Activated naive CD8-positive, alpha-beta T cell treated with anti-CD3 and anti-CD28 coated beads for 36 hours (primary cell): ENCODE data around the gene MYH14. TPM values are rescaled to one million over a fixed set of nuclear protein-coding genes. Genes with fewer than 3 reads are reported as not detected.

ENCODE experiments used
- DNase-seq: peaks from one replicate; pipeline ENCODE4 v3.0.0; 2021
- H3K27ac Mint-ChIP-seq: one replicate; pipeline ENCODE4 v1.8.0; 2022; ENCODE audit warnings: mild to moderate bottlenecking, moderate library complexity, mixed read lengths
- H3K27me3 Mint-ChIP-seq: one replicate; pipeline ENCODE4 v1.8.0; 2022; ENCODE audit warnings: mild to moderate bottlenecking, mixed read lengths
- H3K36me3 Mint-ChIP-seq: one replicate; pipeline ENCODE4 v1.8.0; 2021; ENCODE audit warnings: mild to moderate bottlenecking, mixed read lengths
- H3K4me1 Mint-ChIP-seq: one replicate; pipeline ENCODE4 v1.8.0; 2021; ENCODE audit warnings: mixed read lengths
- H3K4me3 Mint-ChIP-seq: one replicate; pipeline ENCODE4 v1.8.0; 2022; ENCODE audit warnings: mild to moderate bottlenecking, moderate library complexity, mixed read lengths
- H3K9me3 Mint-ChIP-seq: one replicate; pipeline ENCODE4 v1.8.0; 2022; ENCODE audit warnings: mixed read lengths
- total RNA-seq, 2 experiments: library from RNA; stranded (reverse); gene quantifications; one replicate each; pipeline ENCODE4 v1.2.3, GENCODE V29; 2021

Gene MYH14
- not detected for total RNA-seq

DNA sequence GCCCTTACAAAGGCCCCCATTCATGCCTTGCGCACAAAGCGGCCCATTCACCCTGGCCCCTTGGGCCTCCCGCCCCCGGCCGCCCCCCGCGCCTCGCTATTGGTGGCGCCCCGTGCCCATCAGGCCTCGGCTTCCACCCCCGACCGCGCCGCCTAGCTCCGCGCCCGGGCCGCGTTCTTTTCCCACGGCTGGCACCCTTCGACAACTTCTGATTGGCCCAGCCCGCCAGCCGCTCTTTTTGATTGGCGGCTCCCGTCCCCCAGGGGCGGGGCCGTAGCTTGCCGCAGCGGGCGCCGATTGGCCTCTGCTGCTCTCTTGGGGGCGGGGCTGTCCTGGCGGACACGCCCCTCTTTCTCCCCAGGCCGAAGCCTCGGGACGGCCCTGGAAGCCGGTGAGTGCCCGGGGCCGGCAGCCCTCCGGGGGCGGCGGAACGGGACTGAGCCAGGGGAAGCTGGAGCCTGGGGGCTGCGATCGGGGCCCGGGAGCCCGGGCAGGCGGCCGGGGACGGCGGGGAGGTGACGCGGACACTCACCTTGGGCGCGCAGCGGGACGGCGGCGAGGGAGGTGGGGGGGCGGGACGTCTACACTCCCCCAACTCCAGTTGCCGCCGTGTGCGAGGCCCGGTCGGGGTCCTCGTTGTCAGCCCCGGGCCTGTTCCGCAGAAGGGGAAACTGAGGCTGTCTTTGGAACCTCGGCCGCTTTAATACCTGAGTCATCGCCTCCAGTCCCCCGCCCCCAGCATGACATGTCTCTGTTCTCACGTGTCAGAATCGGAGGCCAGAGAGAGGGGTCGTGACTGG is at the start of gene MYH14:
TSS of gene MYH14 (plus strand) at position 342 of the 800 bp plus-strand sequence. CDS start 6,744 bp downstream, outside the sequence.
- H3K36me3 Mint-ChIP-seq: no peaks in the 10 kb centered on the region
- DNase-seq: peak; percentile 24
- peaks cover 84% of the 10 kb centered on the region for H3K27me3 Mint-ChIP-seq
- H3K27ac Mint-ChIP-seq: no peak within 1 kb of the TSS
- H3K4me1 Mint-ChIP-seq: no peaks in the 10 kb centered on the region
- H3K4me3 Mint-ChIP-seq: no peak within 1 kb of the TSS
- H3K9me3 Mint-ChIP-seq: no peaks in the 10 kb centered on the region

DNA sequence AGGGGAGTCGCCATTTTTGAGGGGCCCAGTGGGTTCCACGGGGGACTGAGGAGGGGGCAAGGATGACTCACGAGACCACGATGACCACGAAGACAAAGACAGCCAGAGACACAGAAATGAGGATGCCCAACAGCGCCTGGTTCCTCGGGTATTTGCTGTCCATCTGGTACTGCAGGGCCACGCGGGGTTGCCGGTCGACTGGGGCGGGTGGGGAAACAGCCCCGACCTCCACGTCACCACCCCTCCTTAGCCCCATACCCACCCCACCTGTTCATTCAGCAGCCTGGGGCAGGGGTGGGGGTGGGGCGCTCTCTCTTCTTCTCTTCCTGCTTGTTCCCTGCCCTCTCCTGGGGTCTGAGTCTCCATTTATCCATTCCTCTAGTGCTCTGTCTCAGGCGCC is 48.9 kb upstream of the MYH14 start:
- no peak for DNase-seq
- Mint-ChIP-seq H3K9me3 (peaks cover 5% of the 10 kb centered on the region), H3K36me3 (no peaks in the 10 kb centered on the region), H3K27me3 (peaks cover 50% of the 10 kb centered on the region), H3K27ac (no peak overlapping the region), H3K4me1 (no peaks in the 10 kb centered on the region), H3K4me3 (no peak overlapping the region)

DNA sequence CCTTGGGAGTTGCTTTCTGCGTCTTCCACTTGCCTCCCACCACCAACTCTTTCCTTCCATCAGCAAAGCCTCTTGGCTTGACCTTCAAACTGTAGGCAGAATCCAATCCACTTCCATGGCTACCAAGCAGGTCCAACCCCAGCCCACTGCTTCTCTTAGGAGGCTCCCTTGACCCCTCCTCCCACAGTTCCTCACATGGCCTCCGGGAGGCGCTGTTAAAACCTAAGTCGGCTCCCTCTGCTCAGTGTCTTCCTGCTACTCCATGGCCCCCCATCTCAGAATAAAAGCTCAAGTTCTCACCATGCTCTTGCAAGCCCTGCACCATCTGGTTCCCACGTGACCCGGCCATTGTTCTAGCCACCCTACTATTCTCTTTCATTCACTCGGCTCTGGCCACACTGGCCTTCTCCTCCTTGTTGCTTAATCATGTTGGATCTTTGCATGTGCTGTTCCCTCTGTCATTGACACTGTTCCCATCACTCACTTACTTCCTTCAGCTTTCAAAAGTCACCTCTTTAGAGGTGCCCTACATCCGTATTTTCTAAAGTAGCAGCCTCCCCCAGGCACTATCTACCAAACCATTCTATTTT is 47.8 kb upstream of the MYH14 start:
- Mint-ChIP-seq H3K27ac (no peak overlapping the region), H3K4me1 (no peaks in the 10 kb centered on the region)

DNA sequence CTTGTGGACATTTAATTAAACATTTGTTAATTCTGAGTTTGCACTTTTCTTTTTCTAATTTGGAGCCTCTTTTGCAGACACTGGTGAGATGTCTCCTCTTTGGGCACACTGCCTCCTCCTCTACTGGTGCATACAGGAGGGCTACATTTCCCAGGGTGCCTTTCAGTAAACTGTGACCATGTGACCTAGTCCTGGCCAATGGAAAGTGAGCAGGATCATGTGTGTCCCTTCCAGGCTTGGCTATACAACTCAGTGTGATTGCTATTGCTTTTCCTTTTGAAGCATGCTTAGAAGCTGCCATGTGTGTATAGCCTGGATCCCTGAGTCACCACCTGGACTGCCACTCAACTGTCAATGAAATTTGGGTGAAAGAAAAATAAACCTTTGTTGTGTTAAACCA is 44.8 kb upstream of the MYH14 start:
- Mint-ChIP-seq H3K4me3 (no peak overlapping the region), H3K36me3 (no peaks in the 10 kb centered on the region), H3K27ac (no peak overlapping the region), H3K4me1 (no peaks in the 10 kb centered on the region), H3K27me3 (peaks cover 37% of the 10 kb centered on the region), H3K9me3 (peaks cover 5% of the 10 kb centered on the region)
- DNase-seq: no peak

More for the DNA sequence above, 47.8 kb upstream of the MYH14 start:
- peaks cover 5% of the 10 kb centered on the region for H3K9me3 Mint-ChIP-seq
- H3K36me3 Mint-ChIP-seq: no peaks in the 10 kb centered on the region
- no peak overlapping the region for H3K4me3 Mint-ChIP-seq
- H3K27me3 Mint-ChIP-seq: peaks cover 44% of the 10 kb centered on the region
- DNase-seq: no peak

DNA sequence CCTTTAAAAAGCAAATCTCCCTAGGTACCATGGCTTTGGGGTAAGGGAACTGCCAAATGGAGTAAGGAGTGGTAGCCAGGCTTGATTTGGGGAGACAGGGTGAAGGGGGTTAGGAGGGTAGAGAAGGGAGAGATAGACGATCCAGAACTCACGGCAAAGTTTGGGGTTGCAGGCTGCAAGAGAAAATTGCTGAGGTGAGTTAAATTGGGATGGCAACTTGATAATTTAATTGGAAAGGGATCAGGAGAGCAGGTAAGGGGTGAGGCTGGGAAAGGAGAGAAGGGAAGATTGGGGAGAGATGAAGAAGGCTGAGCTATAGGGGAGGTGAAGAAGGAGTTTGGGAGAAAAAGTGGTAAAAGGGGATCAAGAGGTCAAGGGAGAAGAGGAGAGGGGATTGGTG is 44.3 kb upstream of the MYH14 start:
- Mint-ChIP-seq H3K27me3 (peaks cover 34% of the 10 kb centered on the region), H3K36me3 (no peaks in the 10 kb centered on the region), H3K27ac (no peak overlapping the region), H3K9me3 (peaks cover 5% of the 10 kb centered on the region), H3K4me3 (no peak overlapping the region), H3K4me1 (no peaks in the 10 kb centered on the region)
- DNase-seq: no peak

DNA sequence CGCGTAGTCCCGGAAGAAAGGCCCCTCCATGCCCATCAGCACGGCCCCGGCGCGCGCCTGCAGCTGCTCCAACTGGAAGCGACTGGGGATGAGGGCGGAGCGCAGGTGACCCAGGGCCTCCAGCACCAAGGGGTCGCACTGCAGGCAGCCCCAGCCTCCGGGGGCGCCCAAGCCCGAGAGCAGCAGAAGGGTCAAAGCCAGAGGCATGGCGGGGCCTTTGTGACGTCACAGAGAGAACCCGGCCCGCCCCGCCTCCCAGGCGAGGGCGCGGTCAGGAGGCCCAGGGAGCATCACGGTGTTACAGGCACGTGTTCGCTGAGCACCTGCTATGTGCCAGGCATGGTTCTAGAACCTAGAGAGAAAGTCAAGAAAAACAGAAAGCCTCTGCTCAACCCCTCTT is 40.4 kb upstream of the MYH14 start, which contains the start of gene IZUMO2:
TSS of gene IZUMO2 (minus strand) at position 294 of the 400 bp plus-strand sequence. CDS start at position 207, 87 bp downstream.
- Mint-ChIP-seq H3K36me3 (no peaks in the 10 kb centered on the region), H3K9me3 (peaks cover 5% of the 10 kb centered on the region), H3K27me3 (peaks cover 39% of the 10 kb centered on the region), H3K27ac (no peak within 1 kb of the TSS), H3K4me1 (no peaks in the 10 kb centered on the region), H3K4me3 (no peak within 1 kb of the TSS)
- DNase-seq: no peak

DNA sequence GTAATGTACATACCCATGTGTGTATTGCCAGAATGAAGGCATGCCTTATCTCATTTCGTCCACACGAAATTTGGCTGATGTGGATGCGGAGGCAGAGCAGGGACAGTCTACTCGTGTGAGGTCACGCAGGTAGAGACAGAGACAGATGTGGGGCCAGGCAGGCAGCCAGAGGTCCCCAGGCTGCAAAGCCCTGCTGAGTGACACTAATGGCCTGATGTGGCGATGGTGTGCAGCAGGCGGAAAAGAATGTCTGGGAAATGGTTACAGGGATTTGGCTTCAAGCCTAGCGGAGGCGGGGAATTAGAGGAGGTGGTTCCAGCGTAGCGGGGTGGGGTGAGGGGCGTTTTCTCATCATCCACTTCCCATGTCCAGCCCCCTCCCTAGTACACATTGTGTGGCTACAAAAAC is 36.1 kb upstream of the MYH14 start:
- H3K9me3 Mint-ChIP-seq: no peaks in the 10 kb centered on the region
- H3K27ac Mint-ChIP-seq: no peak overlapping the region
- H3K27me3 Mint-ChIP-seq: peaks cover 40% of the 10 kb centered on the region
- H3K4me1 Mint-ChIP-seq: no peaks in the 10 kb centered on the region
- no peak overlapping the region for H3K4me3 Mint-ChIP-seq
- no peaks in the 10 kb centered on the region for H3K36me3 Mint-ChIP-seq
- DNase-seq: no peak

DNA sequence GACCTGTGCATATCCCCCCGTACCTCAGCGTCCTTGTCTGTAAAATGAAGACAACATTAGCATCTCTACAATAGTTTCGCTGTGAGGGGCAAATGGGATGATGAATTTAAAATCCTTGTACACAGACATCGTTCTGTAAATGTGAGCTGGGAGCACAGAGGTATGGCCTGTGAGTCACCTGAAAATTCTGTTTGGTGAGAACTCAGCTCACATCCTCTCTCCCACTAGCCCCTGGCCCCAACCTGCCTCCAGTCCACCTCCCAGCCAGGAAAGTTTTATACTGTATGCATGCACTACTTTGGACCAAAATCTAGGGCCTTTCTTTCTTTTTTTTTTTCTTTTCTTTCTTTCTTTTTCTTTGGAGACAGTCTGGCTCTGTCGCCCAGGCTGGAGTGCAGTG is 31.7 kb upstream of the MYH14 start:
- DNase-seq: no peak
- H3K27ac Mint-ChIP-seq: no peak overlapping the region
- no peak overlapping the region for H3K4me3 Mint-ChIP-seq
- no peaks in the 10 kb centered on the region for H3K36me3 Mint-ChIP-seq
- H3K9me3 Mint-ChIP-seq: no peaks in the 10 kb centered on the region
- peaks cover 35% of the 10 kb centered on the region for H3K27me3 Mint-ChIP-seq
- H3K4me1 Mint-ChIP-seq: no peaks in the 10 kb centered on the region

DNA sequence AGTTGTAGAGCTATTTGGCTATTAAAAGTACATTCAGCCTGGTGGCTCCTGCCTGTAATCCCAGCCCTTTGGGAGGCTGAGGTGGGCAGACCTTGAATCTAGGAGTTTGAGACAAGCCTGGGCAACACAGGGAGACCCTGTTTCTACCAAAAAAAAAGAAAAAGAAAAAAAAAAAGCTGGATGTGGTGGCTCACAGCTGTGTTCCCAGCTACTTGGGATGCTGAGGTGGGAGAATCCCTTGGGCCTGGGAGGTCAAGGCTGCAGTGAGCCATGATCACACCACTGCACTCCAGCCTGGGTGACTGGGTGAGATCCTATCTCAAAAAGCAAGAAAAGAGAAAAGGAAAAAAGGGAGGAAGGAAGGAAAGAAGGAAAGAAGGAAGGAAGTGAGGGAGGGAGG is 30.7 kb upstream of the MYH14 start:
- no peak overlapping the region for H3K4me3 Mint-ChIP-seq
- DNase-seq: no peak

DNA sequence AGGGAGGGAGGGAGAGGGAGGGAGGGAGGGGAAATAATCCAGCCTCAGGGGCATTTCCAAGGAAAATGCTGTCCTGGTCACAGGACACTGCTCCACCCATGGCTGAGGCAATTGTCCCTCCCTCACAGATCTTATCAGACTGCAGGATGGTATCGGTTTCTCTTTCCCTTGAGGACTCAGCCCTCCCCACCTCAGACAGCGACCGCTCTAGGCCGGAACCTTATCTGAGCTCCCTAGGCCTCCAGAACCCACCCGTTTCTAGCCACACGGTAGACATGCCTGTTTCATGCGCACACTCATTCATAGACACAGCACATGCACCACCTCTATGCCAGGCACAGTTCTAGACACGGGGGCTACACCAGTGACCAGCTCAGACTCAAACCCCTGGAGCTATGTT is 30.3 kb upstream of the MYH14 start:
- H3K4me3 Mint-ChIP-seq: no peak overlapping the region
- H3K36me3 Mint-ChIP-seq: no peaks in the 10 kb centered on the region
- no peaks in the 10 kb centered on the region for H3K4me1 Mint-ChIP-seq
- no peaks in the 10 kb centered on the region for H3K9me3 Mint-ChIP-seq
- no peak overlapping the region for H3K27ac Mint-ChIP-seq
- peak; percentile 9 for DNase-seq
- H3K27me3 Mint-ChIP-seq: peaks cover 35% of the 10 kb centered on the region

More for the DNA sequence above, 30.7 kb upstream of the MYH14 start:
- Mint-ChIP-seq H3K27ac (no peak overlapping the region), H3K36me3 (no peaks in the 10 kb centered on the region), H3K4me1 (no peaks in the 10 kb centered on the region), H3K9me3 (no peaks in the 10 kb centered on the region), H3K27me3 (peaks cover 35% of the 10 kb centered on the region)

DNA sequence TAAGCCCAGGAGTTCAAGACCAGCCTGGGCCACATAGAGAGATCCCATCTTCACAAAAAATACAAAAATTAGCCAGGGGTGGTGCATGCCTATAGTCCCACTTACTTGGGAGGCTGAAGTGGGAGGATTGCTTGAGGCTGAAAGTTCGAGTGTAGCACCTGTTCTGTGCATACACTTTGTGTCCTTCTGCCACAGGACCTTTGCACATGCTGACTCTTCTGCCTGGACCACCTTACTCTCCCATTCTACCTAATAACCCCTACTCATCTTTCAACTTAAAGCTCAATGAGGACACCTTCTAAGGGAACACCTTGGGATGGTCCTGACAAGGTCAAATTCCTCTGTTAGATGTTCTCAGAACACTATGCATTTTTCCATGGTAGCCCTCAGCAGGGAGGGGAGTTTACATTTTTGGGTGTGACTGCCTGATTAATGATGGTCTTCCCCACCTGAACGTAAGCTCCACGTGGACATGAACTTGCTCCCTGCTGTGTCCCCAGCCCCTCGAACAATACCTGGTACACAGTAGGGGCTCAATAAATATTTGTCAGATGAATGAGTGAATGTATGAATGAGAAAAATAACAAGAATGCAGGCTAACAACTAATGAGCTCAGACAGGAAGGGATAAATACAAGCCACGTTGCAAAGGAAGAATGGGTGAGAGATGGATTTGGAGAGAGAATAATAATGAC is 29.2 kb upstream of the MYH14 start:
- Mint-ChIP-seq H3K4me3 (no peak overlapping the region), H3K9me3 (no peaks in the 10 kb centered on the region), H3K36me3 (no peaks in the 10 kb centered on the region), H3K27ac (no peak overlapping the region), H3K4me1 (peaks cover 2% of the 10 kb centered on the region), H3K27me3 (peaks cover 39% of the 10 kb centered on the region)
- no peak for DNase-seq

DNA sequence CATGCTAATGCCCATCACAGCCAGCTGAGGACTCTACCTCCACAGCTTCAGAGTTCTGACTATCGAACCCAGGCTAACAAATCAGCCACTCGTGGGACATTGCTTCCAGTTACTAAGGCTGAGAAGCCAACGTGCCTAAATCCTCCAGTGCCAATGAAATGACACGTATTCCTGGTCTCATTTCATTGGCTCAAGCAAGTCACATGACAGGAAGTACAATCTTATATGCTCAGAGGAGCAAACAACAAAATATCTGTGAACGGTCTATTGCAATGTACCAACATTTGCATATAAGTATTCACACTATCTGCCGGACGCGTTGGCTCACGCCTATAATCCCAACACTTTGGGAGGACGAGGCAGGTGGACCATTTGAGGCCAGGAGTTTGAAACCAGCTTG is 27.5 kb upstream of the MYH14 start:
- peaks cover 2% of the 10 kb centered on the region for H3K4me1 Mint-ChIP-seq
- no peaks in the 10 kb centered on the region for H3K36me3 Mint-ChIP-seq
- H3K4me3 Mint-ChIP-seq: no peak overlapping the region
- H3K9me3 Mint-ChIP-seq: no peaks in the 10 kb centered on the region
- peaks cover 41% of the 10 kb centered on the region for H3K27me3 Mint-ChIP-seq
- no peak overlapping the region for H3K27ac Mint-ChIP-seq
- no peak for DNase-seq

DNA sequence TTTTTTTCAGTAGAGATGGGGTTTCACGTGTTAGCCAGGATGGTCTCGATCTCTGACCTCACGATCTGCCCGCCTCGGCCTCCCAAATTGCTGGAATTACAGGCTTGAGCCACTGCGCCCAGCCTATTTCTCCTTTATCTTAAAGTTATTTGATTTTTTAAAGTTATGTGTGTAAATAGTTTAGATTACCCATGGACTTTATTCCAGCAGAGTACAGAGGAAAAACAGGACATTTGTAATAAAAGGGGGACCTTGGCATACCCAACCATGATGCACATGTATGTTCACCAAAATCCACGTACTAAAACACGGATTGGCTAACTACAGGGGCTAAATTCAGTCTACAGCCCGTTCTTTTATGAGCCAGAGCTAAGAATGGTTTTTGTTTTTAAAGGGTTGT is 26.6 kb upstream of the MYH14 start:
- no peak overlapping the region for H3K27ac Mint-ChIP-seq
- peaks cover 47% of the 10 kb centered on the region for H3K27me3 Mint-ChIP-seq
- no peak for DNase-seq
- H3K9me3 Mint-ChIP-seq: no peaks in the 10 kb centered on the region
- no peak overlapping the region for H3K4me3 Mint-ChIP-seq
- no peaks in the 10 kb centered on the region for H3K36me3 Mint-ChIP-seq
- peaks cover 2% of the 10 kb centered on the region for H3K4me1 Mint-ChIP-seq

DNA sequence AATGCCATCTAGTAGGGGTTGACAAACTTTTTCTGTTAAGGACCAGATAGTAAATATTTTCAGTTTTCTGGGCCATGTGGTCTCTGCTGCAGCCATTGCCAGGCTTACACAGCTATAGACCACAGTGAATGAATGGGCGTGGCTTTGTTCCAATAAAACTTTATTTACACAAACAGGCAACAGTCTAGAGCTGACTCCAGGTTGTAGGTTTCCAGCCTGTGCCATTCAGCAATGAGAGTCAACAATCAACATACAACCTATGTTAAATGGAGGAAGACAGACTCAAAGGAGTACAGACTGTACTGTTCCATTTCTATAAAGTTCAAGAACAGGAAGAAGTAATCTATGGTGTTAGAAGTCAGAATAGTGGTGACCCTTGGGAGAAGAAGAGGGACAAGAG is 25.1 kb upstream of the MYH14 start:
- no peak for DNase-seq
- Mint-ChIP-seq H3K36me3 (no peaks in the 10 kb centered on the region), H3K4me1 (peaks cover 2% of the 10 kb centered on the region), H3K27ac (no peak overlapping the region), H3K27me3 (peaks cover 43% of the 10 kb centered on the region), H3K4me3 (no peak overlapping the region), H3K9me3 (no peaks in the 10 kb centered on the region)

DNA sequence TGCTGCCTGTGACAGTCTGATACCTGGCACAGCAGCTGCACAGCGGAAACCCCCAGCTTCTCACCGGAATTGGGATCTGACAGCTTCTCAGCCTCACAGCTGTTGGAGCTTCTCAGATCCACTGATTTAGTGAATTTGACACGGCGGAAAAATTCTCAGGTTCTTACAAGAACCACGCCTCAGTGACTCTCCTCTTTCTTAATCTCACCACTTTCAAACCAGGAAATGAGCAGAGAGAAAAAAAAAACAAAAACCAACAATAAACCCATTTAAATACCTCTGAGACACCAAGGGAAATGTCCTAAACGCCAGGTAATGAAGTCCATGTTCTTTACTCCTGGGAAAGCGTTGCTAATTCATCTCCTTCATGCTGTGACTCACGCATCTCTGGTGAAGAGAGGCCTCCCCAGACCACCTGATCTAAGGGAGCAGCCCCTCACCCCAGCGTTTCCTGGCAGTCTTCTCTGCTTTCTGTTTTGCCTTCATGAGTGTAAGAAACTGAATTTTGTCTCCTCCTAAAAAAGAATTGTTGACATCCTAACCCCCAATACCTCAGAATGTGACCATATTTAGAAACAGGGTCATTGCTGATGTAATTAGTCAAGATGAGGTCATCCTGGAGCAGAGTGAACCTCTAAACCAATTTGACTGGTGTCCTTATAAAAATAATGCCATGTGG is 24.4 kb upstream of the MYH14 start:
- Mint-ChIP-seq H3K27ac (no peak overlapping the region), H3K9me3 (no peaks in the 10 kb centered on the region), H3K4me1 (peaks cover 2% of the 10 kb centered on the region), H3K36me3 (no peaks in the 10 kb centered on the region), H3K4me3 (no peak overlapping the region), H3K27me3 (peaks cover 40% of the 10 kb centered on the region)
- no peak for DNase-seq
